ENCODE measurements around the gene CHRNA3.

CHRNA3 gene

DNA sequence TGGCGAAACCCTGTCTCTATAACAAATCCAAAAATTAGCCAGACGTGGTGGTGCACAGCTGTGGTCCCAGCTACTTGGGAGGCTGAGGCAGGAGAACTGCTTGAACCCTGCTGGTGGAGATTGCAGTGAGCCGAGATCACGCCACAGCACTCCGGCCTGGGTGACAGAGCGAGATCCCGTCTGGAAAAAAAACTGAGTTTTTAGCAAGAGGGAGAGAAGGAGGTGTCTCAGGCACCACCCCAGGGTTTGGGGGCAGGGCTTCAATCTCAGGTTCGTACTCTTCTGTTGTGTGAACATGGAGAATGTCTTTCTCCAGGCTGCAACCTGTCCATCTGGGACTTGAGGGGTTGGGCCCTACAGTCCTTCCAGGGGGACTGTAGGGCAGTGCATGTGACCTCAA is 2.7 kb downstream of the CHRNA3 start:
- H3K36me3 ChIP-seq (replicated peaks; ENCODE audit: low read depth, low read length), result no peaks in the 10 kb centered on the region
- H3K9me3 ChIP-seq (ENCODE audit: insufficient read depth, low read length), result no peaks in the 10 kb centered on the region
- H2AFZ ChIP-seq (ENCODE audit: low read depth, low read length), result peak overlapping the region; percentile 40; the same call in 1 of the 2 replicates
- H3K4me2 ChIP-seq (ENCODE audit: low read length), result no peak overlapping the region
- no peak overlapping the region for H3K9ac ChIP-seq (ENCODE audit: low read length)
- no peak overlapping the region for H3K27ac ChIP-seq (ENCODE audit: low read length)
- no peaks in the 10 kb centered on the region for H4K20me1 ChIP-seq (ENCODE audit: insufficient read depth, low read length)
- no peaks in the 10 kb centered on the region for H3K79me2 ChIP-seq (ENCODE audit: low read length)
- no peaks in the 10 kb centered on the region for H3K27me3 ChIP-seq (ENCODE audit: low read depth, low read length)
- no peaks in the 10 kb centered on the region for H3K4me1 ChIP-seq (ENCODE audit: low read length)
- no peak for TF ChIP-seq EZH2phosphoT487 (IDR thresholded peaks at IDR 0.05; ENCODE audit: low read depth)
- TF ChIP-seq, protein P1, sequence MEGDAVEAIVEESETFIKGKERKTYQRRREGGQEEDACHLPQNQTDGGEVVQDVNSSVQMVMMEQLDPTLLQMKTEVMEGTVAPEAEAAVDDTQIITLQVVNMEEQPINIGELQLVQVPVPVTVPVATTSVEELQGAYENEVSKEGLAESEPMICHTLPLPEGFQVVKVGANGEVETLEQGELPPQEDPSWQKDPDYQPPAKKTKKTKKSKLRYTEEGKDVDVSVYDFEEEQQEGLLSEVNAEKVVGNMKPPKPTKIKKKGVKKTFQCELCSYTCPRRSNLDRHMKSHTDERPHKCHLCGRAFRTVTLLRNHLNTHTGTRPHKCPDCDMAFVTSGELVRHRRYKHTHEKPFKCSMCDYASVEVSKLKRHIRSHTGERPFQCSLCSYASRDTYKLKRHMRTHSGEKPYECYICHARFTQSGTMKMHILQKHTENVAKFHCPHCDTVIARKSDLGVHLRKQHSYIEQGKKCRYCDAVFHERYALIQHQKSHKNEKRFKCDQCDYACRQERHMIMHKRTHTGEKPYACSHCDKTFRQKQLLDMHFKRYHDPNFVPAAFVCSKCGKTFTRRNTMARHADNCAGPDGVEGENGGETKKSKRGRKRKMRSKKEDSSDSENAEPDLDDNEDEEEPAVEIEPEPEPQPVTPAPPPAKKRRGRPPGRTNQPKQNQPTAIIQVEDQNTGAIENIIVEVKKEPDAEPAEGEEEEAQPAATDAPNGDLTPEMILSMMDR (IDR thresholded peaks at IDR 0.05; ENCODE audit: low read depth, low read length), result no peak
- H3K4me3 ChIP-seq (ENCODE audit: low read length), result no peak overlapping the region

DNA sequence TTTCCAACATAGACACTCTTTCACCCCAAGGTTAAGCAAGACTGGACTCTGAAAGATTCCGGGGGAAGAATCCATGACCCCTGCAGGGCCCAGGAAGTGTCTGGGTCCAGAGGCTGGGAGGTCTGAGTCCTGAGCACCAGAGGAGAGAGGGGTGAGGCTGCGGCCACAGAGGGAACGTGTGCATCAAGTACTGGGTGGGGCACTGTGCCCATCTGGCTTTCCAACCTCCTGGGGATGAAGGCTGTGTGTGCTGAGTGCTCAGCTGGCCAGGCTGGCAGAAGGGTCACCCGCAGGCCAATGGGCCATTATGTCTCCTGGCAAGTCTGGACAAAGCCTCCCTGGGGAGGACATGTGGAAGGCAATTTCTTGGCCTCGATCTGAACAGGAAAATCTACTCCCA is 3.3 kb downstream of the CHRNA3 start:
- TF ChIP-seq, protein P1 (IDR thresholded peaks at IDR 0.05; ENCODE audit: low read depth, low read length), result no peak
- no peak for TF ChIP-seq EZH2phosphoT487 (IDR thresholded peaks at IDR 0.05; ENCODE audit: low read depth)

DNA sequence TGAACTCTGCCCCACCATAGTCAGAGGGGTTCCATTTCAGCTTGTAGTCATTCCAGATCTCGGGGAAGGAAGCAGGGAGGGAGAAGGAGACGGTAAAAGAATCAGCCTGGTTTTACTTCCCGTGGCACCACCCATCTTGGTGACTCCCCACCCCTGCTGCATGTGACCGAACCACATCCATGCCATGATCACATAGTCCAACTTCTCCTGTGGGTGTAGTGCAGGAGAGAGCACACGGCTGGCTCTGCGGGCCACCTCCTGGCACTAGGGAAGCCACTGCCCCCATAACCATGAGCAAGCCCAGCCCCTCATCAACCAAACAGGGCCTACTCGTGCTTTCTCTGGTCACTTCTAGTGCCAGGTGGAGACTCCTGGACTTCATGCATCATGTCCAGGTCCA is 3.7 kb downstream of the CHRNA3 start:
- no peaks in the 10 kb centered on the region for H3K27me3 ChIP-seq (ENCODE audit: low read depth, low read length)
- H2AFZ ChIP-seq (ENCODE audit: low read depth, low read length), result no peak overlapping the region
- H3K79me2 ChIP-seq (ENCODE audit: low read length), result no peaks in the 10 kb centered on the region
- no peaks in the 10 kb centered on the region for H3K36me3 ChIP-seq (replicated peaks; ENCODE audit: low read depth, low read length)
- no peak overlapping the region for H3K27ac ChIP-seq (ENCODE audit: low read length)
- H3K4me3 ChIP-seq (ENCODE audit: low read length), result no peak overlapping the region
- H3K4me2 ChIP-seq (ENCODE audit: low read length), result no peak overlapping the region
- no peaks in the 10 kb centered on the region for H3K9me3 ChIP-seq (ENCODE audit: insufficient read depth, low read length)
- TF ChIP-seq EZH2phosphoT487 (IDR thresholded peaks at IDR 0.05; ENCODE audit: low read depth), result no peak
- TF ChIP-seq, protein P1 (IDR thresholded peaks at IDR 0.05; ENCODE audit: low read depth, low read length), result no peak
- H4K20me1 ChIP-seq (ENCODE audit: insufficient read depth, low read length), result no peaks in the 10 kb centered on the region
- H3K9ac ChIP-seq (ENCODE audit: low read length), result no peak overlapping the region
- H3K4me1 ChIP-seq (ENCODE audit: low read length), result no peaks in the 10 kb centered on the region

More for the DNA sequence above, 3.3 kb downstream of the CHRNA3 start:
- H3K36me3 ChIP-seq (replicated peaks; ENCODE audit: low read depth, low read length), result no peaks in the 10 kb centered on the region
- no peak overlapping the region for H3K4me3 ChIP-seq (ENCODE audit: low read length)
- H2AFZ ChIP-seq (ENCODE audit: low read depth, low read length), result no peak overlapping the region
- H3K27ac ChIP-seq (ENCODE audit: low read length), result no peak overlapping the region
- H3K9ac ChIP-seq (ENCODE audit: low read length), result no peak overlapping the region
- H3K9me3 ChIP-seq (ENCODE audit: insufficient read depth, low read length), result no peaks in the 10 kb centered on the region
- H3K4me1 ChIP-seq (ENCODE audit: low read length), result no peaks in the 10 kb centered on the region
- no peaks in the 10 kb centered on the region for H4K20me1 ChIP-seq (ENCODE audit: insufficient read depth, low read length)
- no peaks in the 10 kb centered on the region for H3K79me2 ChIP-seq (ENCODE audit: low read length)
- no peak overlapping the region for H3K4me2 ChIP-seq (ENCODE audit: low read length)
- no peaks in the 10 kb centered on the region for H3K27me3 ChIP-seq (ENCODE audit: low read depth, low read length)

DNA sequence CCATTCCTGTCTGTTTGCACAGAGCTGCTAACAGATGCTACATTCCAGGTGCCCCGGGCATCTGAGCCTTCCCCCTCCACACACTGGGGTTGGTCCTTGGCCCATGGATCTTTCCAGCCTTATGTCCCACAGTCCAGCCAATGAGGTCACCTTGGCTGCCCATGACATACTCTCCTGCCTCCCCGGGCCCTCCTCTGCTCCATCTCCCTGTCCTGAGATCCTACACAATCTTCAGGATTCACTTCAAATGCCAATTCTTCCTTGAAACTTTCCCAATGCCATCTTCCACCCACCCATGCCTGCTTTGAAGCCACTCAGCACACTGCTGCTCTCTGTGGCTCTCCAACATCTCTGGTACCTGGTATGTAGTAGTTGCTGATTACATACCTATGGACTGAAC is 4.3 kb downstream of the CHRNA3 start:
- Histone ChIP-seq H3K4me3 (ENCODE audit: low read length) (no peak overlapping the region), H3K79me2 (ENCODE audit: low read length) (no peaks in the 10 kb centered on the region), H3K27me3 (ENCODE audit: low read depth, low read length) (no peaks in the 10 kb centered on the region), H2AFZ (ENCODE audit: low read depth, low read length) (no peak overlapping the region), H3K4me1 (ENCODE audit: low read length) (no peaks in the 10 kb centered on the region), H3K36me3 (replicated peaks; ENCODE audit: low read depth, low read length) (no peaks in the 10 kb centered on the region), H3K9me3 (ENCODE audit: insufficient read depth, low read length) (no peaks in the 10 kb centered on the region), H3K9ac (ENCODE audit: low read length) (no peak overlapping the region), H4K20me1 (ENCODE audit: insufficient read depth, low read length) (no peaks in the 10 kb centered on the region), H3K4me2 (ENCODE audit: low read length) (no peak overlapping the region), H3K27ac (ENCODE audit: low read length) (no peak overlapping the region)
- TF ChIP-seq EZH2phosphoT487 (IDR thresholded peaks at IDR 0.05; ENCODE audit: low read depth), result no peak
- TF ChIP-seq, protein P1 (IDR thresholded peaks at IDR 0.05; ENCODE audit: low read depth, low read length), result no peak

All from OCI-LY3 (cell line).